HG03432 (cell line): ENCODE measurements around the gene MYO9B.

Experiments
- ATAC-seq: cut with Tn5 transposase; IDR thresholded peaks from one replicate; pipeline ENCODE4 v1.9.1; 2021; ENCODE audit warnings: mild to moderate bottlenecking, moderate library complexity; ENCODE audit not compliant: unreplicated experiment

MYO9B gene

GRCh38 chr19:17061205-17061604 is 14.4 kb upstream of the MYO9B start:
- ATAC-seq = no peak

GRCh38 chr19:17061691-17062090 is 13.9 kb upstream of the MYO9B start:
- no peak for ATAC-seq

GRCh38 chr19:17063428-17063827 is 12.1 kb upstream of the MYO9B start:
- ATAC-seq = no peak

- ATAC-seq = no peak
Measured at GRCh38 chr19:17069193-17069592, 6.4 kb upstream of the MYO9B start.

- ATAC-seq = no peak
Measured at GRCh38 chr19:17070421-17070820, 5.2 kb upstream of the MYO9B start.

GRCh38 chr19:17070912-17071311 is 4.7 kb upstream of the MYO9B start:
- no peak for ATAC-seq

GRCh38 chr19:17073869-17074633 is 1.5 kb upstream of the MYO9B start:
- ATAC-seq = no peak

- no peak for ATAC-seq
Measured at GRCh38 chr19:17074634-17075034, 943 bp upstream of the MYO9B start.

- ATAC-seq = no peak
Measured at GRCh38 chr19:17075864-17076542, 426 bp downstream of the MYO9B start.

- no peak for ATAC-seq
Measured at GRCh38 chr19:17076543-17076991, 990 bp downstream of the MYO9B start.

- ATAC-seq = no peak
Measured at GRCh38 chr19:17077447-17078028, 2.0 kb downstream of the MYO9B start.

- ATAC-seq = no peak
Measured at GRCh38 chr19:17078036-17078919, 2.7 kb downstream of the MYO9B start.

- no peak for ATAC-seq
Measured at GRCh38 chr19:17078920-17079709, 3.5 kb downstream of the MYO9B start.

- peak; percentile 33 for ATAC-seq
Measured at GRCh38 chr19:17079710-17080439, 4.3 kb downstream of the MYO9B start.

- ATAC-seq = no peak
Measured at GRCh38 chr19:17080440-17080801, 4.8 kb downstream of the MYO9B start.

GRCh38 chr19:17081672-17082630 is 6.4 kb downstream of the MYO9B start:
- no peak for ATAC-seq

- no peak for ATAC-seq
Measured at GRCh38 chr19:17086120-17086519, 10.5 kb downstream of the MYO9B start.

- no peak for ATAC-seq
Measured at GRCh38 chr19:17086834-17087233, 11.3 kb downstream of the MYO9B start.

GRCh38 chr19:17088552-17088951 is 13.0 kb downstream of the MYO9B start:
- no peak for ATAC-seq
